Adipocyte (in vitro differentiated cells): Measurements from ENCODE around the gene PER1.

Experiments used
- DNase-seq: peaks from one replicate; pipeline ENCODE4 v3.0.0-alpha.2; 2015; ENCODE audit warnings: low read depth
- H3K27me3 ChIP-seq: replicated peaks from 2 replicates; pipeline ENCODE4 v1.7.0; 2013; ENCODE audit warnings: mild to moderate bottlenecking, low read length, moderate library complexity; ENCODE audit not compliant: control insufficient read depth, insufficient read depth
- H3K36me3 ChIP-seq: 2 replicates; pipeline ENCODE4 v1.7.0; 2013; ENCODE audit warnings: low read length, mild to moderate bottlenecking, moderate library complexity; ENCODE audit not compliant: control insufficient read depth, insufficient read depth, severe bottlenecking
- H3K4me1 ChIP-seq: 2 replicates; pipeline ENCODE4 v1.7.0; 2013; ENCODE audit warnings: mild to moderate bottlenecking, low read length, moderate library complexity; ENCODE audit not compliant: control insufficient read depth, insufficient read depth
- H3K4me3 ChIP-seq: 2 replicates; pipeline ENCODE4 v1.7.0; 2013; ENCODE audit warnings: mild to moderate bottlenecking, low read length, moderate library complexity
- H3K9ac ChIP-seq: 2 replicates; pipeline ENCODE4 v1.7.0; 2013; ENCODE audit warnings: mild to moderate bottlenecking, low read length, moderate library complexity
- H3K9me3 ChIP-seq: 2 replicates; pipeline ENCODE4 v1.7.0; 2013; ENCODE audit warnings: mild to moderate bottlenecking, low read length, moderate library complexity; ENCODE audit not compliant: control insufficient read depth

PER1 gene

GRCh38 chr17:8163978-8164814 is 12.0 kb upstream of the PER1 start:
- H3K36me3 ChIP-seq = peaks cover 19% of the 10 kb centered on the region
- peak overlapping the region; percentile 88 for H3K9ac ChIP-seq
- peak; percentile 34 for DNase-seq
- no peaks in the 10 kb centered on the region for H3K27me3 ChIP-seq
- no peak overlapping the region for H3K4me3 ChIP-seq
- H3K9me3 ChIP-seq = no peaks in the 10 kb centered on the region
- H3K4me1 ChIP-seq = peaks cover 33% of the 10 kb centered on the region

GRCh38 chr17:8162997-8163977 is 11.1 kb upstream of the PER1 start:
- DNase-seq = peak; percentile 43
- Histone ChIP-seq H3K9me3 (no peaks in the 10 kb centered on the region), H3K4me3 (peak overlapping the region; percentile 95), H3K9ac (peak overlapping the region; percentile 96), H3K4me1 (peaks cover 37% of the 10 kb centered on the region), H3K36me3 (peaks cover 19% of the 10 kb centered on the region), H3K27me3 (no peaks in the 10 kb centered on the region)

- no peaks in the 10 kb centered on the region for H3K9me3 ChIP-seq
- peak within 1 kb of the TSS; percentile 96 for H3K9ac ChIP-seq
- H3K4me1 ChIP-seq = peaks cover 37% of the 10 kb centered on the region
- DNase-seq = peak; percentile 91
- H3K4me3 ChIP-seq = peak within 1 kb of the TSS; percentile 95
- no peaks in the 10 kb centered on the region for H3K27me3 ChIP-seq
- peaks cover 19% of the 10 kb centered on the region for H3K36me3 ChIP-seq
These were observed 10.2 kb upstream of the PER1 start, which contains the start of gene VAMP2 for GRCh38 chr17:8162233-8162996. VAMP2 (minus strand) TSS chr17:8162948; CDS start chr17:8162879, 69 bp downstream.

- Histone ChIP-seq H3K36me3 (peaks cover 19% of the 10 kb centered on the region), H3K4me1 (peaks cover 42% of the 10 kb centered on the region), H3K9ac (peak overlapping the region; percentile 96), H3K4me3 (peak overlapping the region; percentile 95), H3K27me3 (no peaks in the 10 kb centered on the region), H3K9me3 (no peaks in the 10 kb centered on the region)
- no peak for DNase-seq
These were observed 9.4 kb upstream of the PER1 start for GRCh38 chr17:8161289-8162232.

- Histone ChIP-seq H3K4me1 (peaks cover 37% of the 10 kb centered on the region), H3K4me3 (no peak overlapping the region), H3K36me3 (peaks cover 19% of the 10 kb centered on the region), H3K9me3 (no peaks in the 10 kb centered on the region), H3K27me3 (no peaks in the 10 kb centered on the region), H3K9ac (peak overlapping the region; percentile 96)
- DNase-seq = no peak
These were observed 8.6 kb upstream of the PER1 start for GRCh38 chr17:8160741-8161221.

- DNase-seq = no peak
- Histone ChIP-seq H3K4me3 (no peak overlapping the region), H3K4me1 (peaks cover 37% of the 10 kb centered on the region), H3K27me3 (no peaks in the 10 kb centered on the region), H3K36me3 (peaks cover 19% of the 10 kb centered on the region), H3K9me3 (no peaks in the 10 kb centered on the region), H3K9ac (no peak overlapping the region)
These were observed 8.0 kb upstream of the PER1 start for GRCh38 chr17:8160224-8160577.

GRCh38 chr17:8159459-8160223 is 7.4 kb upstream of the PER1 start:
- no peaks in the 10 kb centered on the region for H3K27me3 ChIP-seq
- no peak overlapping the region for H3K9ac ChIP-seq
- peaks cover 19% of the 10 kb centered on the region for H3K36me3 ChIP-seq
- no peaks in the 10 kb centered on the region for H3K9me3 ChIP-seq
- no peak for DNase-seq
- H3K4me1 ChIP-seq = peaks cover 37% of the 10 kb centered on the region
- H3K4me3 ChIP-seq = no peak overlapping the region

GRCh38 chr17:8159032-8159400 is 6.8 kb upstream of the PER1 start:
- Histone ChIP-seq H3K4me1 (peaks cover 32% of the 10 kb centered on the region), H3K36me3 (peaks cover 19% of the 10 kb centered on the region), H3K9ac (no peak overlapping the region), H3K4me3 (no peak overlapping the region), H3K9me3 (no peaks in the 10 kb centered on the region), H3K27me3 (no peaks in the 10 kb centered on the region)
- no peak for DNase-seq

- H3K9me3 ChIP-seq = no peaks in the 10 kb centered on the region
- peak; percentile 96 for DNase-seq
- peak overlapping the region; percentile 59 for H3K4me3 ChIP-seq
- peaks cover 32% of the 10 kb centered on the region for H3K4me1 ChIP-seq
- peak overlapping the region; percentile 70 for H3K9ac ChIP-seq
- peaks cover 19% of the 10 kb centered on the region for H3K36me3 ChIP-seq
- no peaks in the 10 kb centered on the region for H3K27me3 ChIP-seq
These were observed 6.2 kb upstream of the PER1 start for GRCh38 chr17:8158267-8159031.
